HG02884 (cell line): ENCODE measurements around the gene SLC44A5.
"Not testable (repeated sequence)": the region's sequence is repeated elsewhere in the genome, so short reads cannot be mapped to it uniquely, and the experiment has no call there.

Experiments
- ATAC-seq: cut with Tn5 transposase; IDR thresholded peaks from one replicate; pipeline ENCODE4 v1.9.1; 2021; ENCODE audit warnings: mild to moderate bottlenecking, moderate library complexity; ENCODE audit not compliant: unreplicated experiment

SLC44A5 gene

GRCh38 chr1:75293270-75293669 is 317.6 kb downstream of the SLC44A5 start:
- ATAC-seq: no peak

GRCh38 chr1:75292013-75292412 is 318.9 kb downstream of the SLC44A5 start:
- no peak for ATAC-seq

- no peak for ATAC-seq
Observed at GRCh38 chr1:75276385-75276784, 334.5 kb downstream of the SLC44A5 start.

GRCh38 chr1:75275631-75276030 is 335.3 kb downstream of the SLC44A5 start:
- ATAC-seq: no peak

GRCh38 chr1:75274920-75275506 is 335.9 kb downstream of the SLC44A5 start:
- no peak for ATAC-seq

GRCh38 chr1:75273110-75273509 is 337.8 kb downstream of the SLC44A5 start:
- no peak for ATAC-seq

- peak; percentile 71 for ATAC-seq
Observed at GRCh38 chr1:75265792-75266191, 345.1 kb downstream of the SLC44A5 start.

GRCh38 chr1:75264112-75264511 is 346.8 kb downstream of the SLC44A5 start:
- ATAC-seq: no peak

GRCh38 chr1:75263616-75264015 is 347.3 kb downstream of the SLC44A5 start:
- not testable (repeated sequence) for ATAC-seq

- not testable (repeated sequence) for ATAC-seq
Observed at GRCh38 chr1:75261946-75262345, 349.0 kb downstream of the SLC44A5 start.

GRCh38 chr1:75258351-75258750 is 352.6 kb downstream of the SLC44A5 start:
- ATAC-seq: no peak

- no peak for ATAC-seq
Observed at GRCh38 chr1:75257424-75257823, 353.5 kb downstream of the SLC44A5 start.

GRCh38 chr1:75250114-75250513 is 360.8 kb downstream of the SLC44A5 start:
- not testable (repeated sequence) for ATAC-seq

GRCh38 chr1:75245239-75245638 is 365.7 kb downstream of the SLC44A5 start:
- no peak for ATAC-seq

GRCh38 chr1:75243124-75243523 is 367.8 kb downstream of the SLC44A5 start:
- ATAC-seq: no peak

GRCh38 chr1:75237316-75237715 is 373.6 kb downstream of the SLC44A5 start:
- no peak for ATAC-seq

- ATAC-seq: no peak
Observed at GRCh38 chr1:75234562-75234961, 376.4 kb downstream of the SLC44A5 start.

GRCh38 chr1:75233302-75233929 is 377.5 kb downstream of the SLC44A5 start:
- peak; percentile 97 for ATAC-seq

GRCh38 chr1:75220072-75220471 is 390.8 kb downstream of the SLC44A5 start:
- ATAC-seq: no peak

GRCh38 chr1:75214017-75214416 is 396.9 kb downstream of the SLC44A5 start:
- ATAC-seq: no peak

- no peak for ATAC-seq
Observed at GRCh38 chr1:75211648-75212047, 399.3 kb downstream of the SLC44A5 start.

GRCh38 chr1:75208862-75209261 is 402.1 kb downstream of the SLC44A5 start:
- ATAC-seq: no peak
